ENCODE measurements around the gene ADAMTS17.

The ADAMTS17 gene

DNA sequence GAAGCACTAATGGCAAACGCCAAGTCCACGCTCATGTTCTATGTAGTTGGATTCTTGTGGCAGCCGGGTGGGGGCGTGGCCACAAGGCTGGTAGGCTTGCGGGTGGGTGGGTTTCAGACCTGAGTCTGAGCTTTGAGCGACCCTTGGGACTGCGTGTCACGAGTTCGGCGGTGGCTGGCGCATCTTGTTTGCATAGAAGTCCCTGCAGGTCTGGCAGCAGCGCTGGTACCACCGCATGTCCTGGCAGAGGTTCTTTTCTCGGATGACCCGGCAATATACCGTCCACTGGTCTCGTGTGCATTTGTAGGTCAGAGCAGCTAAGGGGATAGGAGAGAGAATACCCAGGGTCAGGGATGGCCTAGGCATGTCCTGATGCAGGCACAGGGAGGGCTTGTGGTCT is 367.5 kb downstream of the ADAMTS17 start:
- TF ChIP-seq, protein P1, sequence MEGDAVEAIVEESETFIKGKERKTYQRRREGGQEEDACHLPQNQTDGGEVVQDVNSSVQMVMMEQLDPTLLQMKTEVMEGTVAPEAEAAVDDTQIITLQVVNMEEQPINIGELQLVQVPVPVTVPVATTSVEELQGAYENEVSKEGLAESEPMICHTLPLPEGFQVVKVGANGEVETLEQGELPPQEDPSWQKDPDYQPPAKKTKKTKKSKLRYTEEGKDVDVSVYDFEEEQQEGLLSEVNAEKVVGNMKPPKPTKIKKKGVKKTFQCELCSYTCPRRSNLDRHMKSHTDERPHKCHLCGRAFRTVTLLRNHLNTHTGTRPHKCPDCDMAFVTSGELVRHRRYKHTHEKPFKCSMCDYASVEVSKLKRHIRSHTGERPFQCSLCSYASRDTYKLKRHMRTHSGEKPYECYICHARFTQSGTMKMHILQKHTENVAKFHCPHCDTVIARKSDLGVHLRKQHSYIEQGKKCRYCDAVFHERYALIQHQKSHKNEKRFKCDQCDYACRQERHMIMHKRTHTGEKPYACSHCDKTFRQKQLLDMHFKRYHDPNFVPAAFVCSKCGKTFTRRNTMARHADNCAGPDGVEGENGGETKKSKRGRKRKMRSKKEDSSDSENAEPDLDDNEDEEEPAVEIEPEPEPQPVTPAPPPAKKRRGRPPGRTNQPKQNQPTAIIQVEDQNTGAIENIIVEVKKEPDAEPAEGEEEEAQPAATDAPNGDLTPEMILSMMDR (IDR thresholded peaks at IDR 0.05; ENCODE audit: low read depth, low read length): no peak
- no peak overlapping the region for H3K4me3 ChIP-seq (ENCODE audit: low read depth, low read length)

DNA sequence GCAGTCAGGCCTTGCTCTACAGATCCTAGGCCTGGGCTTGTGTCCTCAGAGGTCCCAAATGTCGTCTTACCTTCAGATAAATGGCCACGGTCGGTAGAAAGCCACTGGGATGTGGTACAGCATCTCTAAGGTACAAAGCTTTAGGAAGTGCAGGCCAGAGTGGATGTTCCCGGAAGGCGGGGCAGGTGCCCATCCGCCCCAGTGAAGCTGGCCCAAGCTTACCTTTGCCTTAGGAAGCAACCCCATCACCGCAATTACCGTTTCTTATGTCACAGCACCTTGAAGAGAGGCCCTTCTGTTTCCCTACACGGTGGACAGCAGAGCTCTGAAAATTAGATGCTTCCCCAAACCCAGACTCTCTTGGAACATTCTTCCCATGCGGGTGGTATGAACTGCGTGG is 368.4 kb downstream of the ADAMTS17 start:
- no peak overlapping the region for H3K4me3 ChIP-seq (ENCODE audit: low read depth, low read length)
- TF ChIP-seq, protein P1 (IDR thresholded peaks at IDR 0.05; ENCODE audit: low read depth, low read length): no peak

- TF ChIP-seq, protein P1 (IDR thresholded peaks at IDR 0.05; ENCODE audit: low read depth, low read length): no peak
- no peak overlapping the region for H3K4me3 ChIP-seq (ENCODE audit: low read depth, low read length)
Measured at GRCh38 chr15:99970891-99971430, 370.8 kb downstream of the ADAMTS17 start.

DNA sequence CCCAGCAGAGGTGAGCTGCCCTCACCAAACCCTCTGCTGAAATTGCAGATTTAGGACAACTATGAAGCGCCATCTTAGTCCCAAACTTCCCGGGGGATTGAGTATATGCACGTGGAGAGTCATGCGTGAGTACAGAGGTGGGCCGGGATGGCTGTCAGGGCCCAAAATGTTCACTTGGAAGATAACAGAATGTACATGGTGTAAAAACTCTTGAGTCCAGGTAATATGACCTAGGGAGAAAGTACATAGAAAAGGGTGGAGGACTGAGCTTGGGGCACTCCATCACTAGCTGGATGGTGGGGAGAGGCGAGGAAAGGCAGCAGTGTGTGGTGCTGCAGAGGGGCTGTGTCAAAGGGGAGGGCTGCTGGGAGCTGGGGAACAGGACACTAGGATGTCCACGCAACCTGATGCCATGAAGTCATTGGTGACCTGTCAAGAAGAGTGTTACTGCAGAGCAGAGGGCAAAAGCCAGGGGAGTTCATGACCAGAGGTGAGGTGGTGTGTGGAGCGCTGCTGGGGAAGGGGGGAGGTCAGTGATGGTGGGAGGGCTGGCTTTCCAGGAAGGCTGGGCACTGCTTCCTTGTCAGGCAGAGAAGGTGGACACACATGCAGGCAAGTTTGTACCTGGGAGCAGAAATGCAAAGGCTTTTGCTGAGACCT is 372.4 kb downstream of the ADAMTS17 start:
- no peak overlapping the region for H3K4me3 ChIP-seq (ENCODE audit: low read depth, low read length)
- TF ChIP-seq, protein P1 (IDR thresholded peaks at IDR 0.05; ENCODE audit: low read depth, low read length): no peak

DNA sequence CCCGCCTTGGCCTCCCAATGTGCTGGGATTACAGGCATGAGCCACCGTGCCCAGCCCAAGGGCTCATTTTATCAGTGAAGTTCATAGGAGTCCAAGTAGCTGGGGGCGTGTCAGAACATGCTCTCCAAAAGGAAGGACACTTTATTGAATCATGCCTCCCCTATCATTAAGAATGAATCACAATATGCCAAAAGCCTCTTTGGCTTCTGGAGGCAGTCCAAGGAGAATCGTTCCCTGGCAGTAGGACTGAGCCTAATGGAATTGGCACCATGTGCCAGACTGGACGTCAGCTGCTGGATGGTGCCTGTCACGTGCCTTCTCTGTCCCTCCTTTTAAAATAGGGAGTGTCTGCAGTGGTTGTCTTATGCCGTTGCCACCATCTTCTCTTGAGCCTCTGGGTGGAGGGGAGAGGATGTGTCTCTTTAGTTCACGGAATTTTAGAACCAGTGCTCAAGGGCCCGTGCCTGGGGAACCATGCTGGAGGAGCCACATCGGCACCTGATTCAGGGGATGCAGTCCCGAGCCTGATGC is 373.9 kb downstream of the ADAMTS17 start:
- TF ChIP-seq, protein P1 (IDR thresholded peaks at IDR 0.05; ENCODE audit: low read depth, low read length): no peak
- no peak overlapping the region for H3K4me3 ChIP-seq (ENCODE audit: low read depth, low read length)

DNA sequence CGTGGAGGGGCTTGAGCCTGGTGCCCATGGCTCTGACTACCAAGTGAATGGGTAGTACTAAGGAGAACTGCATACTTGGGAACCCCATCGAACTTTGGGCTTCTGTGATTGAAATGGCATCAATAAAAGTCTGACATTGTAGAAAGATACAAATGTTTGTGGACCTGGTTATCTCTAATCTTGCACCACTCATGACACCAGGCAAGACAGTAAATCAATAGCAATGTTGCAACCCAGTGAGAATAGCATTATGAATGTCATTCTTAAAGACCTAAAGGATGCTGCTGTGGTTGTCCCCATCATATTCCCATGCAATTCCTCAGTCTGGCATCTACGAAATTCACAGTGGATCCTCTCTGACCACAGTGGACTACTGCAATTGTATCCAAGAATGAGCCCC is 375.0 kb downstream of the ADAMTS17 start:
- H3K4me3 ChIP-seq (ENCODE audit: low read depth, low read length): no peak overlapping the region
- TF ChIP-seq, protein P1 (IDR thresholded peaks at IDR 0.05; ENCODE audit: low read depth, low read length): no peak

GRCh38 chr15:99965376-99965775 is 376.4 kb downstream of the ADAMTS17 start:
- TF ChIP-seq, protein P1 (IDR thresholded peaks at IDR 0.05; ENCODE audit: low read depth, low read length): no peak
- H3K4me3 ChIP-seq (ENCODE audit: low read depth, low read length): no peak overlapping the region
